Mammary epithelial cell (primary cell): ENCODE data around the gene MCAM.

Source experiments
- CTCF ChIP-seq, 2 donors: IDR thresholded peaks in 1 of 2; conservative IDR thresholded peaks in 1 of 2; 2 replicates each; pipeline ENCODE4 v1.5.1; 2011 to 2012; ENCODE audit warnings: inconsistent platforms in 2 of 2, low read length in 2 of 2, mild to moderate bottlenecking in 2 of 2, control low read depth in 1 of 2, low read depth in 1 of 2; ENCODE audit not compliant: insufficient read depth in 1 of 2; ENCODE audit errors: extremely low read depth in 1 of 2
- EZH2 ChIP-seq: IDR thresholded peaks from 2 replicates; pipeline ENCODE4 v1.6.1; 2012; ENCODE audit warnings: low read length, inconsistent platforms, borderline replicate concordance

GRCh38 chr11:119310682-119311052 lies 6.3 kb downstream of the MCAM start:
- TF ChIP-seq CTCF (conservative IDR thresholded peaks at IDR 0.05 in 1 of 2, IDR thresholded peaks at IDR 0.05 in 1 of 2; ENCODE audit: extremely low read depth in 1 of 2, insufficient read depth in 1 of 2, low read depth in 1 of 2, low read length in 2 of 2) = no peak
- no peak for TF ChIP-seq EZH2
